Body of pancreas (tissue), 4 donors: ENCODE measurements around the gene LDLRAD3.

Experiments
- CTCF ChIP-seq, 7 experiments: fragments of 450-650 bp in 4 of 7; fragments of 200-600 bp in 3 of 7; sonication (generic) in 3 of 7; IDR thresholded peaks; one replicate each; pipeline ENCODE4 v1.5.1; 2016 to 2019; ENCODE audit warnings: antibody characterized with exemption in 7 of 7
- POLR2A ChIP-seq, 3 donors: fragments of 450-650 bp; IDR thresholded peaks; one replicate each; pipeline ENCODE4 v1.6.1; 2016; ENCODE audit warnings: antibody characterized with exemption in 3 of 3, mild to moderate bottlenecking in 2 of 3

GRCh38 chr11:36240801-36241200 lies 296.9 kb downstream of the LDLRAD3 start:
- TF ChIP-seq CTCF (IDR thresholded peaks at IDR 0.05): no peak
- no peak for TF ChIP-seq POLR2A (IDR thresholded peaks at IDR 0.05)
